ENCODE measurements around the gene AAR2.

AAR2 gene

DNA sequence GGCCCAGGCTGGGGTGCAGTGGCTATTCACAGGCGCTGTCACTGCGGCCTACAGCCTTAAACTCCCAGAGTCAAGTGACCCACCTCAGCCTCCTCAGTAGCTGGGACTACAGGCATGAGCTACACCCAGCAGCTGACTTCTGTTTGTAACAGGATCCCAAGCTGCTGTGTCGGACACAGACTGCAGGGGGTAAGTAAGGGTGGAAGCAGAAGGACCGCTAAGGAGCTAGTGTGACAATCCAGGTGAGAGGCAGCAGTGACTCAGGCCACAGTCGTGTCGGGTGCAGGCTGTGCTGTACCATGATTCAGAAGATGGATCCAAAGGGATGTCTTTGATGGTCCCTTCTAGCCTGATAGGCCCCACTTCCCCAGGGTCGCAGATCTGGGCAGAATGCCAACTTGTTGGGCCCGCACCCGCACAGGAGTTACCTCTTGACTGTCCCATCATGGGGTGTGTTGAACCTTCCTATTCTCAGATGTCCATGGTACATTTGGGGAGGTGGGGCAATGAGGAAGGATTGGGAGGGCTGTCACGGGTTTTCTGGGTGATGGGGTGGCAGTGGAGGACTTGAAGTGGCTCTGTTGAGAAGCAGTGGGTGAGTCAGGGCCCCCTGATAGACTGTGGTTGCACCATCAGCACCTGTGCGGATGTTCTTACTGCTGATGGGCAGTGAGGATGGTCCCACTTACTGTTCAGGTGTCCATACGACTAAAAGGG, 25.3 kb downstream of the AAR2 start:
- no peak for DNase-seq

DNA sequence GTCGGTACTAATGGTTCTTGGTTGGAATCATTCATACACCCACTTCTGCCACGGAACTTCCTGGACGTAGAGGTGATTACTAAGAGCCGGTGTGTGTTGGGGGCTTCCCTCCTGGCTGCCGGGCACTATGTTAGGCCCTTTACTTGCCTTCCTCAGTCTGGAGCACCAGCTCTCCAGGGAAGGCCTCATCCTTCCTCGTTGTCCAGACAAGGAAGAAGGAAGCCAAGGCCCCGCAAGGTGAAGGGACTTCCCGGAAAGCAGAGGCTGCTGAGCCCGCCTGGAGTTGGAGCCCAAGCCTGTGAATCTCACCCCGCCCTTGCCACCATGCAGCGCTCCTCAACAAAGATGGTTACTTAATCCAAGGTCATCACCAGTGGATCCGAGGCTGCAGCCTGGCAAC, 26.2 kb downstream of the AAR2 start:
- DNase-seq: no peak

GRCh38 chr20:36264426-36265246, 28.4 kb downstream of the AAR2 start:
- no peak for DNase-seq

DNA sequence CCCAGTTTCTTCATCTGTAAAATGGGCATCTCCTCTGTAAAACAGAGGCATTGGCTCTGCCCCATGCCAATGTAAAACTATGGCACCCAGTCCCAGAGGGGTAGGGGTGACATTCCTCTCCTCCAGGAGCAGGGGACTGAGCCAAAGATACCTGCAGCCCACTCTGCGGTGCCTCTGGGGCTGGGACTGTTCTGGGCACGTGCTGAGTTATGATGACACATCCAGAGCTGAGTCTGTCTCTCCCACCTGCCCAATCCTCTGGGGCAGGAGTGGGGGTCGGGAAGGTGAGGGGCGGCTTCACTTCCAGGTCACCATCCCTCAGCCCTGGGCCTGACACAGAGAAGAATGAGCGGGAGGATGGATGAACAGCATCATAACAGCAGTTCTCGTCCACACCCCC, 29.9 kb downstream of the AAR2 start:
- no peak for DNase-seq

- DNase-seq: no peak
Observed at GRCh38 chr20:36267605-36268381, 31.5 kb downstream of the AAR2 start.

DNA sequence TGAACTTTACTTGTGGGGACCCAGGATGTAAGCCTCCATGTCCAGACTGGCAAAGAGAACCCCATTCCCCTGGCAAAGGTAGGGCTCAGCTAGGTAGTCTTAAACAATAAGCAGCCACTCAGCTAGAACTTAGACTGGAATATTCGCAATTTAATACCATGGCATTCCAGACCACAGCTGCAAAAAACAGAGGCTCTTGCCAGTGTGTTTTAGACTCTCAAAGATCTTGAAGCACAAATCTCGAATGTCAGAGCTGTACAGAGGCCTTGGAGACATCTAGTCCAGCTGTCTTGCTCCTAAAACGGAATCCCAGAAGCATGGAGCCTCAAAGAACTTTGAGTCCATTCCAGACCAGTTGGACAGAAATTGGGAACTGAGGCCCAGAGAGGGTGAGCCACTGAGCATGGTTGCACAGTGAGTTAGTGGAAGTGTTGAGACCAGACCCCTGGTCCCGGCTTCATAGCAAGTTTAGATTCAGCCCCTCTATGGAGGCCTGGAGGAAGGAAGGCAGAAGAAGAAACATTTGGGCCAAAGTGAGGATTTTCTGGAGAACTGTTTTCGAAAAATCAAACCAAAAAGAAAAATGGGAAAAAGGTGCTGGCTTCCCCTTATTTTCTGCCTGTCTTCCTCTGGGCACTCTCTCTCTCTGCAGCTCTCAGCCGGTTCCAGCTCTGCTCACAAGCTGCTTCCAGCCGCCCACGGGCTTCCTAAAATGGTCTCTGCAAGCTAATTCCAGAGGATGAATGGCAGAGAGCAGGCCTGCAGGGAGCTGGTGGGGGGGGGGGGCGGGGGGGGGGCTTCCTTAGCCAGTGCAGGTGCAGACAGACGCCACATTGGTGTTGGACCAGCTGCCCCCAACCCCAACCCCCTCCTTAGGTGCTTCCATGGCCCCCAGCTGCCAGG, 32.4 kb downstream of the AAR2 start:
- no peak for DNase-seq

DNA sequence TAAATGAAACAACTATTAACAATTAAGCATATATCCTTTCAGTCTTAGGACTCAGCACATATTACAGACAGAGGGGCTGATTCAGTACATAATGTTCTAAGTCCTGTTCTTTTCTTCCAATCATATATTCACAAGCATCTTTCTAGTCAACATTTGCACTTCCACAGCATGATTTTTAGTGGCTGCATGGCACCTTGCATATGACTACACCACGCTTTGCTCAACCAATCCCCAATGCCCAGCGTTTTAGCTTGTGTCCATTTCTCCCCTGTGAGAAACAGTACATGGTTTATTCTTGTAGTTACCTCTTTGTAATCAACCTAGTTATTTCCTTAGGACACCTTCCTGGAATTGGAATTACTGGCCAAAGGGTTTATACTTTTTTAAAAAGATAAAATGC, 33.2 kb downstream of the AAR2 start:
- no peak for DNase-seq

- DNase-seq: no peak
Observed at GRCh38 chr20:36270744-36271638, 34.7 kb downstream of the AAR2 start.

DNA sequence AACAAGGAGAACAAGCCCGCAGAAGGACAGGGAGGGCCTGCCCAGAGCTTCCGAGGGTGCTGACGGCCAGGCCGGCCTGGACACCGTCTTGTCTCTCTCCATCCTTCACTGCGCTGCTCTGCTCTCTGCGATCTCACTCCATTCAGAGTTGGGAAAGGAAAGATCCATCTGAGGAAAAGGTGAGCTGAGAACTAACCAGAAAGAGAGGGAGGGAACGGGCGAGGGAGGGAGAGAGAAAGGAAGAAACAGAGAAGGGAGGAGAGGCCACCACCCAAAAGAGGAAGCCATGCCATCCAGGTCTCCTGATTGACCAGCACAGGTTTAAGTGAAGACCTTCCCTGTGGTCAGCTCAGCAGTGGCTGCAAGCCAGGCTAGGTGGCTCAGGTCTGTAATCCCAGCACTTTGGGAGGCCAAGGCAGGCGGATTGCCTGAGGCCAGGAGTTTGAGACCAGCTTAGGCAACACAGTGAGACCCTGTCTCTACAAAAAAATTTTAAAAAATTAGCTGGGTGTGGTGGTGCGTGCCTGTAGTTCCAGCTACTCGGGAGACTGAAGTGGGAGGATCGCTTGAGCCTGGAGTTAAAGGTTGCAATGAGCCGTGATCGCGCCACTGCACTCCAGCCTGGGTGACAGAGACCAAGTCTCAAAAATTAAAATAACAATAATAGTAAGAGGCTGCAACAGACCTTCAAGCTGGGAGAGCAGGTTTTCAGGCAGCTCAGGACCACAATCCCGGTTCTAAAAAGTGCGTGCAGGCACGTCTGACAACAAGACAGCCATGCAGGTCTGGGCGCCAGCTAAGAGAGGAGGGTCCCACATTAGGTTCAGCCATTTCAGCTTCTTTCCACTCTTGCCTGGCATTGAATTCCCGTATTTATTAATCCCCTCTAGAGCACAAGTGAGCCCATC, 35.6 kb downstream of the AAR2 start:
- no peak for DNase-seq

GRCh38 chr20:36272547-36273220, 36.4 kb downstream of the AAR2 start:
- no peak for DNase-seq

DNA sequence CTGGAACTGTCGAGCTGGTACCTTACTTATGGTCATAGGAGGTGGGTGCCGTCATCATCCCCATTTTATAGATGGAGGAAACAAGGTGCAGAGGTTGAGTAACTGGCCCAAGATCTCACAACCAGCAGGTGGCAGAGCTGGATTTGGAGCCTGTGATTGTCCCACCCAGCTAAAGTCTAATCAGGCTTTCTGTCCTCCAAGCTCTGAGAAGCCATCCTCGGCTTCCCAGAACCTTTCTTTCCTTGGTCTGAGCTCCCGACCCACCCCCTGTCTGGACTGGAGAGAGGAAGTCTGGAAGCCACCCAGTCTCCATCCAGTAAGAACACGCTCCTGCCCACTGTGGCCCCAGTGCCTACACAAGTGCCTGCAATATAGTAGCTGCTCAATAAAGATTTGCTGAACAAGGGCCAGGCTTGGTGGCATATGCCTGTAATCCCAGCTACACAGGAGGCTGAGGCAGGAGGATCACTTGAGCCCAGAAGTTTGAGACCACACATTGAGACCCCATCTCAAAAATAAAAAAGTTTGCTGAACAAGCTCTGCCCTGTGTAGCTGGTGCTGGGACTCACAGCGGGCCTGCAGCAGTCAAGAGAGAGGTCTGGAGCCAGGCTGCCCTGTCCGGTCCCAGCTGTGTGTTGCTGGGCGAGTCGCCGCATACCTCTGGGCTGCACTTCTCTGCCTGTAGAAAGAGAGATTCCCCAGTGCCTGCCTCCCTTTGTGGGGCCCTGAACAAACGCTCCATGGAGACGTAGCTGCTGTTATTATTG, 37.3 kb downstream of the AAR2 start:
- no peak for DNase-seq

DNA sequence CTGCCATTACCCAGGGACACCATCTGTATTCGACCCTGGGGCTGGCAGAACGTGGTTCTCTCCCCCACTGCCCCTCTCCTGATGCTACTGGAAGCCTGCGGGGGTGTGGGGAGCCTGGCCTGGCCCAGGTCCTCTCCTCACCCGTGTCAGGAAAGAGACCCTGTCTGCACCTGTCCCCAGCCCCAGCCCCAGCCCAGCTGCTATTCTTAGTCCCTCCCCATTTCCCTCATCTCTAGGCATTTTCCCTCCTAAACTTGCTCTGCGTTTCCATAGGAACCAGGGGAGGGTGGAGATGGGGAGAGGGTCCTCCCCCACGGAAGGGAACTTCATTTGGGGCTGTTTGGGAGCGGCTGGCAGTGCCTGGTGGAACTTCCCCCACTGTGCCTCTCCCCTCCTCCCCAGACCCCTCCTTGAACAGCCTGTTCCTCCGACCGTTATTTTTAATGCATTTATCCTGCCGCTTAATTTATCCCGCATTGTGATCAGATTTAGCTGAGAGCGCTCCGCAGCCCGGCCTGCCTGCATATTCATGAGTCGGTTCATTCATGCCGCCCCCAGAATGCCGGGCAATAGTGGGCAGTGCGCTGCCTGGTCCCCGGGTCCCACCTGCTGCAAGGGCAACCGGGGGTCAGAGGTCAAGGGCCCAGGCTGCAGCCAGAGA, 38.0 kb downstream of the AAR2 start:
- DNase-seq: no peak

DNA sequence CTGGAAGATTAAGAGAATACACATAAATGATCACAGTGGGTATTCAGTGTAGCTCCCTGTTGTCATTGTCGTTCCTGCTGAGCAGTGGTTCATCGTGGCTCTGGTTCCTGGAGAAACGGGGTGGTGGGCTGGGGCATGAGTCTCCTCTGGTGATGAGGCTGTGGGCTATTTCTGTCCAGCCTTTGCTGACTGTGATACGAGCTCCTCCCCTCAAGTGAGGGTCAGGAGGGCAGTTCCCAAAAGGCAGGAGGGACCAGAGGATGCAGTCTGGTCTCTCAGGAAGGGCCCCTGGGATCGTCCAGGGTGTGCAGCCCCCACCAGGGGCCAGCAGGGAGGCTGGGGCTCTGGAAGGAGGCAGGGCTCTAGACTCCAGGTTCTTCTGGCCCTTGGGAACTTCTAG, 38.7 kb downstream of the AAR2 start:
- no peak for DNase-seq

DNA sequence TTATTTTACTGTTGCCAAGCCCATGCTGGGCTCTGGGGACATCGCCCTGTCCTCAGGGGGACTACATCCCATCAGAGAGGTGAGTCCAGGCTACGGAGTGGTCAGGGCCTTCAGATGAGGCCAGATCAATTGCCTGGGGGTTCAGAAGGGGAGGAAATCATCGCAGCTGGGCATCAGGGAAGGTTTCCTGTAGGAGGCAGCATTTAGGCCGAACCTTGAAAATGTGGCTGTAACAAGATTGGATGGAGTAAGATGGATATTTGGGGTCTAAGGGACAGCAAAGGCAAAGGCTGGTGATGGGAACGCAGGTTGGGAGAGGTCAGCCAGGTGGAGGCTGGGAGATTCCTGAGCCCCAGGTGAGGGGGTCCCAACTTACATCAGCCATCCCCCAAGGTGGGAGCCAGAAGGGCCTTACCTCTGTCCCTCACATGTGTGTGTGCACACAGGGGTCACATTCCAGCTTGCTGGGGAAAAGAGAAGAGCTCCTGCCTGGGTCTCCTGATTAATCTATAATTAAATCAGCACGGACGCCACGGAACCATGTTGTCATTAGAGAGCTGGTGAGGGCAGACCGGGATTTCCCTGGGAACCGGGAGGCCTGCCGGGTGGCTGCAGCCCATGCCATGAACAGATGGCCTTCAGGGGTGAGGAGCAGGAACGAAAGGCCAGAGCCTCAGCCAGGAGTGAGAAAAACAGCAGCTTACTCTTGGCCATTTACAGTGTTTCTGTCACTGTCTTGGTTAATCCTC, 39.3 kb downstream of the AAR2 start:
- no peak for DNase-seq

- no peak for DNase-seq
Observed at GRCh38 chr20:36277546-36277945, 41.3 kb downstream of the AAR2 start.

DNA sequence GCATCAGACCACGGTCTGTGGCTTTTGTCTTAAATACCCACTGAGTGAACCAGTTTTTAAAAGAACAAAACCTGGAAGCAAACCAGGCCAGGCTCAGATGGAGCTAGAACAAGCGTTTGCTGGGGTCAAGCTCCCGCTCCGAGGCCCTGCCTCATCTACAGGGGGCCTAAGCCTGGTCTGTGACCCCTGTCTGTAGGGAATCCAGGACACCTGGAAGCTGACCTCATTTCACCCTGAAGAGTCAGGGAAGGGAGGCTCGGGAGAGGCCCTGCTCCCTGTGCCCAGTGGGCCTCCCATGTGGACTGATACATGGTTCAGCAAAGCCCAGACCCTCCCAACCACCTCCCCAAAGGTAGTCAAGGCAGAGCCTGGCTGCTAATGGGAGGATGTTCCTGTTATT, 43.1 kb downstream of the AAR2 start:
- DNase-seq: no peak

DNA sequence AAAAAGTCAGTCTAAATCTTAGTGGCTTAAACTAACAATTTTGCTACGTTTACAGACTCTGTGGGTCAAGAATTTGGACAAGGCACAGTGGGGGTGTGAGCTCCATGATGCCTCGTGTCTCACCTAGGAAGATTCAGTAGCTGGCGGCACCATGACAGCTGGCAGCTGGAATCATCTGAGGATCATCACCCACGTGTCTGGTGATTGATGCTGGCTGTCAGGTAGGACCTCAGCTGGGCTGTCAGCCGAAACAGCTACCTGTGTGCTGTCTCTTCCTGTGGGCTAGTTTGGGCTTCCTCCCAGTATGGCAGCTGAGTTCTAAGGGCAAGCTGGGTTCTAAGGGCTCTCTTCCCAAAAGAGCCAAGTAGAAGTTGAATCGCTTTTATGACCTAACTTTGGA, 43.5 kb downstream of the AAR2 start:
- no peak for DNase-seq

Measured in DMS153 (cell line).